UCSD-AML1 (cell line): ENCODE results near the gene POLD3.

Experiments
- DNase-seq: peaks from one replicate; lab custom pipeline; 2025; ENCODE audit not compliant: unreplicated experiment; lab: John Stamatoyannopoulos, UW

The POLD3 gene

DNA sequence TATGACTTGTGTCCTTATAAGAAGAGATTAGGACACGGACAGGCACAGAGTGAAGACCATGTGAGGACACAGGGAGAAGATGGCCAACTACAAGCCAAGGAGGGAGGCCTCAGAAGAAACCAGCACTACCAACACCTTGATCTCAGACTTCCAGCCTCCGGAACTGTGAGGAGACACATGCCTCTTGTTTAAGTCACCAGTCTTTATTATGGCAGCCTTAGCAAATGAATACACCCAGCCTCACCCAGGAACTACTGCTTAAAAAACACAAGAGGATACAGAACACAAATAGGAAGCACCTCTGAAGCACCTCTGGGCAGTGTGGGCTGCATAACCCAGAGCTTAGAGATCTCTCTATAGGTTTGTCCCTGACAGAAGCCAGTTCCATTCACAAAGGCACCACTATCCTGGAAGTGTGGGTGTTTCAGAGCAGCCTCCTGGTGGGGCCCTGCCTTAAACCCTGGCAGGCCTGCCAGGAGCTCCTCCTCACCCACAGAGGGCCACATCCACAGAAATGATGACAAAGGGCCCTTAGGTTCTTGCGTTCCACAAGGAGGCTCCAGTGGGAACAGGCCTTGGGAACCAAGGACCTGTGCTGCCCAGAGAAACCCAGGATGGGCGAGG lies 80.1 kb downstream of the POLD3 start:
- DNase-seq: no peak

DNA sequence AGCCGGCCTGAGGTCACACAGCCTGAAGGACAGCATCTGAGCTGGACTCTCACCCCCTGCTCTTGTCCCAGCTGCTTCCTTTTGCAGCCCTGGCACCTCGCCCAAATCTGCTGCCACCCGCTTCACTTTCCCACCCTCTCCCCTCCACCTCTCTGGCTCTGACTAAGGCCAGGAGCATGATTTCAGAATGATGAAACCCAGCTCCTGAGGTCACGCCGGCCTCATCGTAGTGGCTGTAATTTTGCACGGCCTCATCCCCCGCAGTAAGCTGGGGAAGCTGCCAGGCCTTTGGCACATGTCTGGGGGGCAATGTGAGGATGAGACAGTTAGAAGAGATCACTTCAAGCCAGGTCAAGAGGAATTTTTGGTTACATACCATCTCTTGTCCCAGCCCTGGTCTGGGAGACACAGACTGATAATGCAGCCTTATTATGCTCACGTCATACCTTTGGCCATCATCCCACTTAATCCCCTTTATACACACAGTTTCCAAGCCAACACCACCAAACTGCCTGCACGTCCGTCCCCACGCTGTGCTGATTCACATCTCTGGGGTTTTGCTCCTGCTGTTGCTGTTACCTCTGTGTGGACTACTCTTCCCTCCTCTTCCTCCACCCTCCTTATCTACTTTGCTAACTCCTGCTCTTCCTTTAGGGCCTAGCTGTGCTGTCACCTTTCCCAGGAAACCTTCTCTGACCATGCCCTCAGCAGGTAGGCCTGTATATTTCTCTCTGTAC lies 80.7 kb downstream of the POLD3 start:
- DNase-seq: no peak

DNA sequence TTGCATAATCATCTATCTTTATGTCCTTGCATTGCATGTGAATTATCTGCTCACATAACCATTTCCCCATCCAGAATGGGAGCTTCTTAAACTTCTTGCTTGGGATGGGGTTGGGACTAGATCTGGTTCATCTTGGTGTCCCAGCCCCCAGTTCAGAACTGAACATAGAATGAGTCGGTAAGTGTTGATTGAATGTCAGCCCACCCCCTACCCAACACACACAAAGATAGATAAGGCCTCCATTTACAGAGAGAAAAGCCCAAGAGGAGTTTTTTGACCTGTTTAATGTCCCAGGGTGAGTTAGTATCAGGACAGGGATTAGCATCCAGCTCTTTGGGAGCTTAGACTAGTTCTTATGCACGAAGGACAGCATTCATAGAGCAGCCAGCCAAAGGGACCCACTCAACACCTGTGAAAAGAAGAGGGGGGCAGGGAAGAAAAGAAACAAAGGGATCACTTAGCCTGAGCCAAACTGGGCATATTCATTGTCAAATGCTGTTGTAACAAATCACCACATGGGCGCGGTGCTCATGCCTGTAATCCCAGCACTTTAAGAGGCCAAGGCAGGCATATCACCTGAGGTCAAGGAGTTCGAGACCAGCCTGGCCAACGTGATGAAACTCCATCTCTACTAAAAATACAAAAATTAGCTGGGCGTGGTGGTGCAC lies 81.4 kb downstream of the POLD3 start:
- no peak for DNase-seq

DNA sequence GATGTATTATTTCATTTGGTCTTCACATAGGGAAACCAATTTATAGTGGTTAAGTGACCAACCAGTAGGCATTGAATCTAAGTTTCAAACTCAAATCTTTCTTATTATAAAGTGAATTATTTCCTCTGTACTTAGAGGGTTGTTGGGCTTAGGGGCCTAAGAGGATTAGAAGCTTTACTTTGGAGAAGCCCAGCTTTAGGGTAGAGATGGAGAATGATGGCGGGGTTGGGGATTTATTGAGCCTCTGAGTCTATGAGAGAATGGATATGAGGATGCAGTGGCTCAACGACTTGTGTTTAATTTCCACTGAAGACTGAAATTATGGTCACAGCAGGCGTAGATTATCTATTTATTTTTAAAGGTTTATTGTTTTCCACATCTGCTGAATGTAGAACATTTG lies 83.4 kb downstream of the POLD3 start:
- DNase-seq: no peak

DNA sequence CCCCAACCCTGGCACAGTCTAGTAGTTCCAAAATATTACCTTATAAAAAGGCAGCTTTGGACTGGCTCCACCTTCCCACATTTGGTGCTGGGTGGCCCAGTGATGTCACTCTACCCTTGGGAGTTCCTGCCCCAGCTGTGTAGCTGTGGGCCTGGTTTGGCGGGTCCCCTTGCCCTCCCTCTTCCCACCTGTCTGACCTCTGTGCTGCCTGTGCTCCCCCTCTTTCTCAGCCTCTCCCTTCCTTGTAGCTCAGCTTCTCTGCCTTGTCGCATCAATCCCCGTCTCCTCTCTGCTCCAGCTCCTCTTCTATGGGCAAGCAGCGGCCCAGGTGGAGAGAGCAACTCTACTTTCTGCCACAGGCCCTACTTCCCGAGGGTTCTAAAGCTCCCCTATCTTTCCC lies 84.2 kb downstream of the POLD3 start:
- no peak for DNase-seq

DNA sequence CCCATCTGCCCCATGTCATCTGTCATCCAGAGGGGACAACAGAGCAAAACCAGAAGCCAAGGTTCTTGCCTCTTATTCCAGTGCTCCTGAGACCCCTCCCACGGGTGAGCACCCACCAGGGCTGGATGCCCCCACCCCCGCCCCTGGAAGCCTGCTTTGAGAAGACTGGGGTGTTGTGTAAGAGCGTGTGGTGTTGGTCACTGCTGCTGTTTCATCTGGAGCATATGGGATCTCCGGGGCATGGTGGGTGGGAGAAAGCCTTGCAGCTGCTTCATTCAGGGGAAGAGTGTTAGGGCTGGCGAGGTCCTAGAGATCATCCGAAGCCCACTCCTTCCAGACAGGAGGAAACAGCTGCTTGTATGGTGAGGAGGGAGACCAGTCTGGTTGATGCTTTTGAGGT lies 84.7 kb downstream of the POLD3 start:
- DNase-seq: no peak

DNA sequence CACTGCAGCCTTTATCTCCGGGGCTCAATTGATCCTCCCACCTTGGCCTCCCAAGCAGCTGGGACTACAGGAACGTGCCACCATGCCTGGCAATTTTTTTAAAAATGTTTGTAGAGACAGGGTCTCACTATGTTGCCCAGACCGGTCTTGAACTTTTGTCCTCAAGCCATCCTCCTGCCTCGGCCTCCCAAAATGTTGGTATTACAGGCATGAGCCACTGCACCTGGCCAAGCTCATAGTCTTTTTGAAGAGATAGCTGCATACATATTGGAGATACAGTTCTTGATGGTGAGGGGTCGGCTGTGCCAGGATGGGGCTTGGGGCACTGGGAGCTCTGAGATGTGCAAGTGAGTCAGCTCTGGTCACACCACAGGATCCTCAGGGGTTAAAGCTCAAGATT lies 85.7 kb downstream of the POLD3 start:
- DNase-seq: no peak

DNA sequence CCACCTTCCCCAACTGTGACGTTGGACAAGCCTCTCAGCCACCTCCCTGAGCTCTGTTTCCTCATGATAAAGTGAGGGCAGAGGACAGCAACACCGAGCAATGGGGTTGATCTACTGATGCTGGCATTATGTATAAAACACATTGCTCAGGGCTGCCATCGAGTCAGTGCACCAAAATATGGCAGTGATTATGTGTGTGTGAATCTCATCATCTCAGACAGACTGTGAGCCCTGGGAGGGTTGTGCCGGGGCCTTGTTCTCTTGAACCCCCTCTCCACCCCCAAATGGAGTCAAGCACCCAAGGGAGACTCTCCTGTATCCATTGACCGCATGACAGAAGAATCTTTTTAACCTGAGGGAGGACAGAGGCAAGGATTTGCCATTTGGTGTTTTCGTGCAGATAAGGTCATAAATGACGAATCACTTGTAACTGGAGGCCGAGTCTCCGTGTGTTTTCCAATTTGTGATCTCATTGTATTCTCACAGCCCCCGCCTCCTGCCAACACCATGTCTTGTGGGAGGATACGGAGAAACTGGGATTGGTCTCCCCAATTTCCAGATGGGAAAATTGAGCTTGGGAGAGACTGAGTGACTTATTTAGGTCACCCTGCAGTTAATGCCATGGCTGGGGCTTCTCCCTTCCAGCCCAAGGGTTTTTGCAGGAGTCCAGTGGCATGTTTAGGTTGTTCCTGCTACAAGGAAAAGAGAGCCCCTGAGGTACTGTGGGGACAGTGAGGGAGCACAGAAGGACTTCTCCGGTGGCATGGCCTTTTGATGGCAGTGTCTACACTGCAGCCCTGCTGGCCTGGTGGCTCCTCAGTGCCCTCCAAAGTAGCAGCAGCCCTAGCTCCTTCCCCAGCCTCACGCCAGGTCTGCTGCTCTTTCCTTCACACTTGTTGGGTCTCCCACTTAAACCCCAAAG lies 86.5 kb downstream of the POLD3 start:
- DNase-seq: no peak

DNA sequence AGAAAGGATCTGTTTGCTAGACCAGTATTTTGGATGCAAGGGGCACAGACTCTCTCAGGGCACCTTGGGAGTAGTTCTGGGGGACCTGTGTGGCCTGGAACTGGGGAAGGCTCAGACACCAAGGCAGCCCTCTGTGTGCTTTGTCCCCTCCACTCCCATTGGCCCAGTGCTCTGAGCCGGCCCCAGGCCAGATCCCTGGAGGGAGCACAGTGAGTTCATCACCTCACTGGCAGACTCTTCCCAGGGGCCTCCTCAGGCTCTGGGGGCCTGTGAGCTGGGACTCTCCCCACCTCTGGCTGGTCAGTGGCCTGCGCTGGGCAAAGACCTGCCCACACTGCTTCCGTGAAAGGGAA lies 87.1 kb downstream of the POLD3 start:
- no peak for DNase-seq

DNA sequence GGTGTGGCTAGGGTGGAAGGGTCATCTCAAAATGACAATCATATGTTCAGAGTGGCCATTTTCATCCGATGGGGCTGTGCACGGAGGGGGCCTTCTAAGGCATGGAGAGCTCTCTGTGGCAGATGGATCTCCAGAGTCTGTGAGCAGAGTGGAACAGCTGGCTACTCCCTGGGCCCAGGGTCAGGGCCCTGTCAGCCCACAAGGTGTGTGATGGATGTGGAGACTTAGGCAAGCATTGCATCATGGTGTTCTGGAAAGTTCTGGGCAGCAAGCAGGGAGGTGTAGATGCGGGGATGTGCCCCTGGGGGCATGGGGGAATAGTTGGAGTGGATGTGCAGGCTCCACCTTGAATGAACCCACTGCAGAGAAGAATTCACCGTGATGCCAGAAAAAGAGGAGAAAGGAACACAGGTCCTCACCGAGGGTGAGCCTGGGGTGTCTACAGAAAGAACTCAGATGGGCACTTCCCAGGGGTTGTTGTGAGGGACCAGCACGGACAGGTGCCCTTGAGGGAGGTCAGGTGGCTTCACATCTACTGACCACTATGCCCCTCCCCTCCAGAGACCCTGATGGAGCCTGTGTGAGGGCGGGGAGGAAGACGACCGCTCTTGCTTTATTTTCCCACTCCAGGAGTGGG lies 87.8 kb downstream of the POLD3 start:
- DNase-seq: no peak

DNA sequence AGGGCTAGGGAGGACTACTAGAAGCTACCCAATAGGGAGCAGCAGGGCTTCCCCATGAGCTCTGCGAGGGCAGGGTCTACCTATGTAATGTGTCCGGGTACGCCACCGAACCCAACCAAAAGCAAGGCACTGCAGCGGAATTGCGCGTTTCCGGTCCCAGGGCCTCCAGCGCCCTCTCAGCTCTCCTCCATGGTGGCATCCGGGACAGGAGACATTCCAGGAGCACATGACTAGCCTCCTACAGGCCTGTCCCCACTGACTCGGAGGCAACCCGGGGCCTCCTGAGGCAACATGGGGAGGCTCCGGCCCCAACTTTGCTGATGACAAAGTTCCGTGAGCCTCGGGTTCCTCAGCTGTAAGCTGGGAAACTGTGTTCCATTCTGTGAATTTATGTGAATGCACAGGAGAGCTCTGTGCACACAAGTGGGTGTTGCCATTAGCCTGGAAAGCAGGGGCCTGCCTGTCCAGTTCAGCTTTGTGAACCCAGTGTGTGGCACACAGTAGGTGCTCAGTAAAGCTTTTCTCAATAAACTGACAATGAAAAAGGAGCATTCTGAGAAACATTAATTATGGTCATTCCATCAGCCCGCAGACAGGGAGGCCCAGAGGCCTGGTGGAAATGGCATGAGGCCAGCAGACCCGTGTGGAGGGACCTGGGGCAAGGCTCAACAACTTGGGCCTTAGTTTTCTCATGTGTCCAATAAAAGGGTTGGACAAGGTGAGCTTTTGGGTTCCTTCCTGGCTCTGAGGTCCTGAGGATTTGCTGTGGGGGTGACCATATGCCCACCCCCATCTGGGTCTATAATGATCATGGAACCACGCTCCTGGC lies 88.5 kb downstream of the POLD3 start:
- DNase-seq: no peak

DNA sequence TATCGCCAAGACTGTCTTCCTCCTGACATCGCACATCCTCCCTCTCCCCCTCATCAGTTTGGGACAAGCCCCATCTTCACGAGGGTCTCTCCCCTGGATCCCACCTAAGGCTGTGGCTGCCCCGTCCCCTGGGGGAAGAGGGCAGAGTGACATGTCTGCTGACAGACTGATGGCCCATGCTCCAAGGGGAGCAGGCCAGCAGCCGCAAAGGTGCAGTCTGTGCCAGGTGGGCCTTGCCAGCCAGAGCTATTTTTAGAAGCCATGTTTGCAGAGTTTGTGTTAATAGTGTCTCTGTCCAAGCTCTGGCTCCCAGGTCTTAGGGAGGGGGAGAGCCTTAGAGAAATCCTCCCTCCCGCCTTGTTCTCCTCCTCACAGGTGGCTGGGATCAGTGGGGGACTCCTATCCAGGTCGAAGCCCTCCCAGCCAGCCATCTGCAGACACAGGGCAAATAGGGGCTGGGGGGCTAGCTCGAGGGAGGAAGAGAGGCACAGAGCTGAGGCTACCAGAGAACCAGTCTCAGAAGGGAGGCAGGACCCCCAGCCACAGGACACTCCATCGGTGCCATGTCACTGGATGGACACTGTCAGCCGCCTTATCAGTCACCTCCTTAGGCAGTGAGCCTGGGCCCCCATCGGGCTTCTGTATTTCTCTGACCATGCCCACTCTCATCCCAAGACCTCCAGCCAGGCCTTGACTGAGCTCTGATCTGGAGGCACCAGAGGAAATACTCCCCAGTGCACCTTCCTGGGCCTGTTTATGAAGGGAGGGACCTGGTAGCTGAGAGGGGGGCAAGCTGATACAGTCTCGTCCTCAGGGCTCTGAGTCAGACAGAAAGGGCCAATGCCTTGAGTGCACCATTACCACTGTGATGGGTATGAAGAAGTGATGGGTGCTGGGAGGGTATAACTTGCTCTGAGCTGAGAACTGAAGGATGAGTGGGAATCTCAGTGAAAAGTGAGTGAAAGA lies 89.6 kb downstream of the POLD3 start:
- DNase-seq: no peak

DNA sequence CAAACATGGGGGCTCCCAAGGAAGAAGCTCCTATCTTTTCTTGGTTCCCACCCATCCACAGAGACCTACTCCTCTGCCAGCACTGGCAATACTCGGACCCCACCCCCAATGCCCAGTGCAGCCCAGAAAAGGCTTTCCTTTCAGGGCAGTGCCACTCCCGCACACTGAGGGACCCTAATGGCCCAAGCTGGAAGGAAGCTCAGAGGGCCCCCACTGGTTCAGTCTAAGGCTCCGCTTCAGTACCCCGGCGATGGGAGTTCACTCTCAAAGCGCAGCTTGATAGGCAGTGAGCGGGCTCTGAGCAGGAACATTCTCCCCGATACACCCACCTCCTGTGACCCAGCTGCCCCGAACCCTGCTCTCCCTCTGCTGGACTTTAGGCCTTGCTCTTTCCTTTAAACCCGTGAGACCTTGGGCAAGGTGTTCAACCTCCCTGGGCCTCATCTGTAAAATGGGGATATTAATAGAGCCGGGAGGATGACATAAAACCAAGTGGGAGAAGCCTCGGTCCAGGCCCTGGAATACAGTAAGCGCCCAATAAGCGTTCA lies 90.4 kb downstream of the POLD3 start:
- DNase-seq: no peak

DNA sequence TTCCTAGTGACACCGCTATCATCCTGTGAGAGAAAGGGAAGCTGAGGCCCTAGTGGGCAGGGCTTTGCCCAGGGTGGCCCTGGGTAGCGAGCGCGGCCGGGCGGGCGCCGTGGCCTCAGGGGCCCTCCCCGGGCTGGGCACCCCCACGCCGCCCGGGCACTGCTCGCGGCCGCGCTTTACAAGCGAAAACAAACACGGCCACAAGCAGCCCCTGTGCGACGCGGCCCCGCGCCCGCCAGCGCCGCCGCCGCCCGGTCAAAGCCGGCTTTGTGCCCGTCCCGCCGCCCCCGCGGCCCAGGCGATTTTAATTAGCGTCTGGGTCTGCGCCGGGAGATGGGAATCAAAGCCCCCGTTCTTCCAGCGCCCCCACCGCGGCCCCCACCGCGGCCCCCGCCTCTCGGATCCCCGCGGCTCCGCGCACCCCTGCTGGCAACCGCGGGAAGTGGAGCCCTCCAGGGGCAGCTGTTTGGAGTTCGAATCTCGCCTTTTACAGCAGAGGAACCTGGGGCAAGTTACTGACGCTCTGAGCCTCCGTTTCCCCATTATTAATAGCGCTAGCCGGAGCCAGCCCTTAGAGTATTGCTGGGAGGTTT lies 91.0 kb downstream of the POLD3 start:
- no peak for DNase-seq

DNA sequence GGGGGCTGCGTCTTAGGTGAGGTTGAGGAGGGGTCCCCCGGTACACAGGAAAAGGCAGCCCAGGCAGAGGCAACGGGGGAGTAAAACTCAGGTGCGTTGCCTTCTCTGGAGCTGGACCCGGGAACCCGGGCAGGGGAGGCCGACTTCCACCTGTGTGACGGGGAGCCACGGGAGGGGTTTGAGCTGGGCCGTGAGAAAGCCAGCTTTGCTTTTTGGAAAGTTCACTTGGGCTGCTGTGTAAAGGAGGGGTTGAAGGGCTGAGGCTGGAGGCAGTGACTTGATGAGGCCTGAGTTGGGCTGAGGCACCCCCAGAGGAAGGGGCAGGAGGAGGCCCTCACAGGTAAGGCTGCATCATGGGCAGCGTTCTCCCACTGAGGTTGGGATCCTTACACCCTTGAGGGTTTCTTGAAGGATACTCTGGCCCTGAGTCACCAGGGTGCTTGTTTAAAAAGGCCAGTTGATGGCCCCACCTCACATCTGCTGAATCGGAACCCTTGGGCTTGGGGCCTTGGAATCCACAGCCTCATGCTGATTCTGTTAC lies 91.6 kb downstream of the POLD3 start:
- DNase-seq: no peak

DNA sequence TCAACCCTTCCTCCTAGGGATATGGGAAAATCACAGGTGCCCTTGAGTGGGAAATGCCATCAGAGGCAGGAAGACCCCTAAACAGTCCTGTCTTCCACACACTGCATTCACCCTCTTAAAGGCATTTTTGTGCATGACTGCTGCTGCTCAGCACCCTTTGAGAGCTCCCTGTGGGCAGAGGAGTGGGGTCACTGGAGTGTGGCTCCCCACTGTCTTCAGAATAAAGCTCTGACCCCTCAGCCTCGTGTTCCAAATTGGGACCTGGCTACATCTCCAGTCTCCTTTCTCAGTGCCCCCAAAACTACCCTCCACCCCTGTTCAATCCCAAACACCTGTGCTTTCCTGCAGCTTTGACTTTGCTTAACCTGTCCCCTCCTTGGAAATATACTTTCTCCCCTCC lies 92.3 kb downstream of the POLD3 start:
- DNase-seq: no peak

DNA sequence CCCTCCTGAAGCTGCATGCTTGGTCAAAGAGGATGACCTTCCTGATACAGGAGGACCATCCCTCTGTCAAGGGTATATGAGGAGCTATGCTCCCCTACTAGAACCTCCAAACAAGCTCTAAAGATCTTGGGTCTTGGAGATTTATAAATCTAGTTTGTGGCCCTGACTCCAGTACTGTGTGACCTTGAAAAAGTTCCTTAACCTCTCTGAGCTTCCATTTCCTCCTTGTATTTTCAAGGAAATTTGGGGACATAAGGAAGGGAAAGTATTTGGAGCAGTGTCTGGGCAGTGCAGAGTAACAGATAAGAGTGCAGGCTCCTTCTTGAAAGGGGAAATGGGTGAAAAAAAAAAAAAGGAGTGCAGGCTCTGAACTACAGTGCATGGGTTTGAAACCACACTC lies 93.0 kb downstream of the POLD3 start:
- no peak for DNase-seq

DNA sequence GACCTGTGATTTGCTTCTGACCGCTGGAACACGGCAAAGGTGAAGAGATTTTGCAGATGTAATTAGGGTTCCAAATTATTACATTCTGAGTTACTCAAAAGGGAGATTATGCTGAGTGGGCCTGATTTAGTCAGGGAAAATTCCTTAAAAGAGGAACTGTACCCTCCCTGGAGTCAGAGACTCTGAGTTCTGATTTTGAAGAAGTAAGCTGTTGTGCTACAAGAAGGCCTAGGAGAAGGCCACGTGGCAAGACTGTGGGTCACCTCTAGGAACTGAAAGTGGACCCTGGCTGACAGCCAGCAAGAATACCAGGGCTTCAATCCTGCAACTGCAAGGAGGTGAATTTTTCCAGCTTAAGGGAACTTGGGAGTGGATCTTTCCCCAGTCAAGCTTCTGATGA lies 93.5 kb downstream of the POLD3 start:
- DNase-seq: no peak
